ENCODE data around the gene CNKSR2. TPM values are rescaled to one million over a fixed set of nuclear protein-coding genes. Genes with fewer than 3 reads are reported as not detected.

The CNKSR2 gene
- total and polyA plus RNA-seq, 4 donors = 0.55 to 3.3 (median 2.0) TPM

DNA sequence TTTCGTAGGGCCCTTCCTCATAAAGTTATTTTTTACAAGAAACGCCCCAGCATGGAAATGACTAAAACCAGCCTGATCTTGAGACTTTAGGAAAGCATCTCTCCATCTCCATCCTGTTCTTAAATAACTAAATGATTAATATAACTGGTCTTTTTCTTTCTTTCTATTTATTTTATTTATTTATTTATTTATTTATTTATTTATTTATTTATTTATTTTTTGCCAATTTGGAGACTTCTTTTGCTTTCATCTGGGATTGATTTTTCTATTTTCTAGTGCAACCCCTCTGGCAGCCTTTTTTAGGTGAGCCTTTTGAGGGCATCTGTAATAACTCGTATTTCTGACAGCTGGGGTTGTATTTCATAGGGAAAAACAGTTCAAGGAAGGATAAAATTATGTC is 285.1 kb downstream of the CNKSR2 start:
- no peak overlapping the region for H3K4me3 ChIP-seq (ENCODE audit: low read depth in 1 of 3, low read length in 3 of 3)
- H3K36me3 ChIP-seq (ENCODE audit: control insufficient read depth in 4 of 4, insufficient read depth in 3 of 4, low read depth in 1 of 4, low read length in 3 of 4) = no peaks in the 10 kb centered on the region
- H3K9me3 ChIP-seq (ENCODE audit: control insufficient read depth in 4 of 4, low read length in 3 of 4) = peaks cover 0 to 2% (median under 1%) of the 10 kb centered on the region in 4 donors
- no peak for TF ChIP-seq YY1 (IDR thresholded peaks at IDR 0.05)
- no peak for TF ChIP-seq EGR1 (IDR thresholded peaks at IDR 0.05; ENCODE audit: low read depth in 2 of 2)
- no peak for TF ChIP-seq REST (IDR thresholded peaks at IDR 0.05)
- no peak for TF ChIP-seq JUND (IDR thresholded peaks at IDR 0.05)
- TF ChIP-seq HNF4G (IDR thresholded peaks at IDR 0.05) = no peak
- no peak for TF ChIP-seq ZBTB33 (IDR thresholded peaks at IDR 0.05)
- TF ChIP-seq TAF1 (conservative IDR thresholded peaks at IDR 0.05) = no peak
- no peak for TF ChIP-seq GABPA (IDR thresholded peaks at IDR 0.05 in 1 of 2, conservative IDR thresholded peaks at IDR 0.05 in 1 of 2)
- no peak for TF ChIP-seq NR2F2 (IDR thresholded peaks at IDR 0.05)
- TF ChIP-seq RXRA (IDR thresholded peaks at IDR 0.05) = no peak
- no peak for TF ChIP-seq MAX (IDR thresholded peaks at IDR 0.05)
- no peak for TF ChIP-seq RAD21 (IDR thresholded peaks at IDR 0.05)
- TF ChIP-seq, protein P1, sequence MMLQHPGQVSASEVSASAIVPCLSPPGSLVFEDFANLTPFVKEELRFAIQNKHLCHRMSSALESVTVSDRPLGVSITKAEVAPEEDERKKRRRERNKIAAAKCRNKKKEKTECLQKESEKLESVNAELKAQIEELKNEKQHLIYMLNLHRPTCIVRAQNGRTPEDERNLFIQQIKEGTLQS (IDR thresholded peaks at IDR 0.05) = no peak
- TF ChIP-seq HNF4A (conservative IDR thresholded peaks at IDR 0.05) = no peak
- no peak for TF ChIP-seq CTCF (IDR thresholded peaks at IDR 0.05; ENCODE audit: low read depth, low read length, missing input control)
- no peak for TF ChIP-seq FOXA2 (IDR thresholded peaks at IDR 0.05)
- peaks cover 0 to 4% (median 0%) of the 10 kb centered on the region in 4 donors for H3K4me1 ChIP-seq (ENCODE audit: control insufficient read depth in 4 of 4, insufficient read depth in 4 of 4, low read length in 3 of 4)
- no peak for DNase-seq (ENCODE audit: low spot score)
- no peaks in the 10 kb centered on the region for H3K27me3 ChIP-seq (ENCODE audit: control insufficient read depth in 4 of 4, insufficient read depth in 4 of 4, low read length in 3 of 4)
- WGBS = 86% methylated on average over 3 of the region's 3 CpGs
- H3K9ac ChIP-seq (ENCODE audit: low read depth in 1 of 2, low read length in 2 of 2) = no peak overlapping the region
- H3K27ac ChIP-seq (ENCODE audit: low read depth in 1 of 2, low read length in 2 of 2) = no peak overlapping the region

DNA sequence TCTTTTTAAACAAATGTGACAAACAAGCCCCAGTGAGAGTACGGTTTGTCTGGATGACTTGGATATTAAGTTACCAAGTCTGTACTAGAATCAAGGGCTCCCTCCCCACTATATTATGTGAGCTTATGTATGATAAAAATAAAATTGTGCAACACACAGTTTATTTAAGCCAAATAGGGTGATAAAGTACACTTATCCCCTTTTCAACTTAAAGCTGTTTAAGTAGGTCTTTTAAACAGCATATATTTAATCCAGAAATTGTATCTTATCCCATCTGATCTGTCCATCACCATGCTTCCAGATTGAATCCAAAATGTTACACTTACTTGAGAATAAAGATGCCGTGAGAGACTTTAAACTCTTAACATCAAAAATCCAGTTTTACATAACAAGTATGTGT is 285.9 kb downstream of the CNKSR2 start:
- Histone ChIP-seq H3K27ac (ENCODE audit: low read depth in 1 of 2, low read length in 2 of 2) (no peak overlapping the region), H3K4me1 (ENCODE audit: control insufficient read depth in 4 of 4, insufficient read depth in 4 of 4, low read length in 3 of 4) (peaks cover 0 to 4% (median 0%) of the 10 kb centered on the region in 4 donors), H3K9me3 (ENCODE audit: control insufficient read depth in 4 of 4, low read length in 3 of 4) (peaks cover 0 to 2% (median under 1%) of the 10 kb centered on the region in 4 donors), H3K27me3 (ENCODE audit: control insufficient read depth in 4 of 4, insufficient read depth in 4 of 4, low read length in 3 of 4) (no peaks in the 10 kb centered on the region), H3K36me3 (ENCODE audit: control insufficient read depth in 4 of 4, insufficient read depth in 3 of 4, low read depth in 1 of 4, low read length in 3 of 4) (no peaks in the 10 kb centered on the region), H3K4me3 (ENCODE audit: low read depth in 1 of 3, low read length in 3 of 3) (no peak overlapping the region), H3K9ac (ENCODE audit: low read depth in 1 of 2, low read length in 2 of 2) (no peak overlapping the region)
- WGBS = 93% methylated on average over 2 of the region's 2 CpGs
- DNase-seq (ENCODE audit: low spot score) = no peak
- no peak for TF ChIP-seq ZBTB33 (IDR thresholded peaks at IDR 0.05)
- TF ChIP-seq RAD21 (IDR thresholded peaks at IDR 0.05) = no peak
- no peak for TF ChIP-seq FOXA2 (IDR thresholded peaks at IDR 0.05)
- TF ChIP-seq HNF4G (IDR thresholded peaks at IDR 0.05) = no peak
- no peak for TF ChIP-seq GABPA (IDR thresholded peaks at IDR 0.05 in 1 of 2, conservative IDR thresholded peaks at IDR 0.05 in 1 of 2)
- TF ChIP-seq RXRA (IDR thresholded peaks at IDR 0.05) = no peak
- TF ChIP-seq EGR1 (IDR thresholded peaks at IDR 0.05; ENCODE audit: low read depth in 2 of 2) = no peak
- TF ChIP-seq FOXA1 (IDR thresholded peaks at IDR 0.05) = no peak
- TF ChIP-seq REST (IDR thresholded peaks at IDR 0.05) = no peak
- TF ChIP-seq, protein P1 (IDR thresholded peaks at IDR 0.05) = no peak
- TF ChIP-seq SP1 (IDR thresholded peaks at IDR 0.05) = no peak
- no peak for TF ChIP-seq JUND (IDR thresholded peaks at IDR 0.05)
